IMR-90 (cell line): ENCODE data around the gene IL10. TPM values are rescaled to one million over a fixed set of nuclear protein-coding genes. Genes with fewer than 3 reads are reported as not detected.

Experiments used
- ATAC-seq: fragments of 200-7000 bp; cut with Tn5 transposase; 2 replicates; pipeline ENCODE4 v1.9.1; 2020; ENCODE audit warnings: low read depth, mild to moderate bottlenecking, moderate library complexity
- BruUV-seq: library from RNA; stranded (reverse); fragments of 400-500 nt; replicated peaks from 2 replicates; lab custom pipeline; 2021; lab: Mats Ljungman, UMichigan
- CTCF ChIA-PET: fragments of 300-600 bp; formaldehyde crosslinking; extraction: SDS; loops from one replicate; lab custom pipeline; 2021; ENCODE audit warnings: antibody characterized with exemption; lab: Yijun Ruan, JAX
- POLR2A ChIA-PET: fragments of 300-600 bp; sonication (Branson Sonifier 250); formaldehyde crosslinking; loops from one replicate; lab custom pipeline; 2022; ENCODE audit warnings: antibody characterized with exemption; ENCODE audit not compliant: unreplicated experiment; lab: Charles Lee
- DNase-seq: peaks from one replicate; pipeline ENCODE4 v3.0.0; 2013
- H2AFZ ChIP-seq: replicated peaks from 2 replicates; pipeline ENCODE3; 2013; ENCODE audit warnings: low read length, mild to moderate bottlenecking; ENCODE audit not compliant: poor library complexity
- H2AK5ac ChIP-seq: 2 replicates; pipeline ENCODE4 v1.6.1; 2013; ENCODE audit warnings: low read depth, low read length, inconsistent platforms
- H2AK9ac ChIP-seq: replicated peaks from 2 replicates; pipeline ENCODE3; 2013; ENCODE audit warnings: mild to moderate bottlenecking, low read depth, low read length, moderate library complexity; ENCODE audit not compliant: poor library complexity
- H2BK120ac ChIP-seq: 2 replicates; pipeline ENCODE4 v1.6.1; 2013; ENCODE audit warnings: low read depth, low read length, inconsistent platforms
- H2BK15ac ChIP-seq: 3 replicates; pipeline ENCODE4 v1.6.1; 2013; ENCODE audit warnings: low read depth, low read length, inconsistent platforms
- H2BK20ac ChIP-seq: 2 replicates; pipeline ENCODE4 v1.6.1; 2013; ENCODE audit warnings: low read depth, mild to moderate bottlenecking, inconsistent platforms, low read length, moderate library complexity
- H2BK5ac ChIP-seq: 2 replicates; pipeline ENCODE4 v1.6.1; 2013; ENCODE audit warnings: mild to moderate bottlenecking, low read depth, low read length, inconsistent platforms; ENCODE audit not compliant: poor library complexity, severe bottlenecking
- H3K14ac ChIP-seq: replicated peaks from 2 replicates; pipeline ENCODE4 v1.6.1; 2013; ENCODE audit warnings: low read depth, low read length, inconsistent platforms
- H3K18ac ChIP-seq: 2 replicates; pipeline ENCODE4 v1.6.1; 2013; ENCODE audit warnings: low read depth, low read length, control low read depth
- H3K23ac ChIP-seq: 2 replicates; pipeline ENCODE4 v1.6.1; 2013; ENCODE audit warnings: low read depth, low read length, inconsistent platforms
- H3K27ac ChIP-seq: 2 replicates; pipeline ENCODE4 v1.5.1; 2013; ENCODE audit warnings: mild to moderate bottlenecking, control low read depth, low read length; ENCODE audit not compliant: insufficient read depth
- H3K27me3 ChIP-seq: 2 replicates; pipeline ENCODE4 v1.6.1; 2013; ENCODE audit warnings: low read length; ENCODE audit not compliant: control insufficient read depth, insufficient read depth
- H3K36me3 ChIP-seq: 2 replicates; pipeline ENCODE4 v1.6.1; 2013; ENCODE audit warnings: low read length, mixed read lengths; ENCODE audit not compliant: control insufficient read depth, insufficient read depth
- H3K4ac ChIP-seq: 2 replicates; pipeline ENCODE4 v1.6.1; 2013; ENCODE audit warnings: low read depth, low read length, inconsistent platforms
- H3K4me1 ChIP-seq: 2 replicates; pipeline ENCODE4 v1.6.1; 2013; ENCODE audit warnings: low read length, mixed read lengths; ENCODE audit not compliant: control insufficient read depth, insufficient read depth
- H3K4me2 ChIP-seq: 2 replicates; pipeline ENCODE4 v1.6.1; 2013; ENCODE audit warnings: low read depth, mild to moderate bottlenecking, control low read depth, low read length, moderate library complexity
- H3K4me3 ChIP-seq: 2 replicates; pipeline ENCODE4 v1.5.1; 2013; ENCODE audit warnings: low read depth, mild to moderate bottlenecking, control low read depth, low read length, moderate library complexity; ENCODE audit not compliant: insufficient read depth
- H3K56ac ChIP-seq: 2 replicates; pipeline ENCODE4 v1.6.1; 2013; ENCODE audit warnings: low read length, inconsistent platforms; ENCODE audit not compliant: insufficient read depth; ENCODE audit errors: extremely low read depth
- H3K79me1 ChIP-seq, 2 experiments: 2 replicates each; pipeline ENCODE4 v1.6.1; 2013; ENCODE audit warnings: low read length in 2 of 2, inconsistent platforms in 1 of 2, low read depth in 1 of 2
- H3K9ac ChIP-seq: 2 replicates; pipeline ENCODE4 v1.6.1; 2013; ENCODE audit warnings: low read depth, low read length, control low read depth
- H3K9me1 ChIP-seq: 2 replicates; pipeline ENCODE4 v1.6.1; 2013; ENCODE audit warnings: low read length, inconsistent platforms; ENCODE audit not compliant: insufficient read depth
- H3K9me3 ChIP-seq: 2 replicates; pipeline ENCODE4 v1.6.1; 2013; ENCODE audit warnings: low read length; ENCODE audit not compliant: control insufficient read depth, insufficient read depth
- H4K20me1 ChIP-seq: 2 replicates; pipeline ENCODE4 v1.6.1; 2013; ENCODE audit warnings: low read length, inconsistent platforms; ENCODE audit not compliant: insufficient read depth
- H4K5ac ChIP-seq: 2 replicates; pipeline ENCODE4 v1.6.1; 2013; ENCODE audit warnings: mild to moderate bottlenecking, low read depth, low read length, control low read depth
- H4K8ac ChIP-seq, 2 experiments: 2 replicates each; pipeline ENCODE4 v1.6.1; 2013; ENCODE audit warnings: low read depth in 2 of 2, low read length in 2 of 2, control low read depth in 1 of 2, inconsistent platforms in 1 of 2
- H4K91ac ChIP-seq: 2 replicates; pipeline ENCODE4 v1.6.1; 2013; ENCODE audit warnings: low read depth, low read length, inconsistent platforms; ENCODE audit not compliant: insufficient read depth
- BHLHE40 ChIP-seq: fragments of 150-350 bp; IDR thresholded peaks from 2 replicates; pipeline ENCODE4 v1.6.1; 2016; ENCODE audit warnings: mild to moderate bottlenecking, low read depth, low read length
- CEBPB ChIP-seq: IDR thresholded peaks from 2 replicates; pipeline ENCODE4 v1.6.1; 2012; ENCODE audit warnings: low read depth, low read length, improper control_type of control experiment
- CHD1 ChIP-seq: IDR thresholded peaks from 2 replicates; pipeline ENCODE4 v1.6.1; 2012; ENCODE audit warnings: low read depth, low read length, improper control_type of control experiment
- FOS ChIP-seq: fragments of 150-350 bp; IDR thresholded peaks from 2 replicates; pipeline ENCODE4 v1.6.1; 2016; ENCODE audit warnings: low read depth, low read length
- MAFK ChIP-seq: IDR thresholded peaks from 2 replicates; pipeline ENCODE4 v1.6.1; 2012; ENCODE audit warnings: low read depth, low read length, improper control_type of control experiment
- MAZ ChIP-seq: IDR thresholded peaks from 2 replicates; pipeline ENCODE4 v1.6.1; 2012; ENCODE audit warnings: low read depth, mild to moderate bottlenecking, low read length, improper control_type of control experiment, moderate library complexity, borderline replicate concordance
- NFE2L2 ChIP-seq: fragments of 150-350 bp; IDR thresholded peaks from 2 replicates; pipeline ENCODE4 v1.6.1; 2016; ENCODE audit warnings: low read depth, mild to moderate bottlenecking, low read length
- POLR2A ChIP-seq: IDR thresholded peaks from 2 replicates; pipeline ENCODE4 v1.6.1; 2012; ENCODE audit warnings: mild to moderate bottlenecking, low read depth, low read length
- RAD21 ChIP-seq: IDR thresholded peaks from 2 replicates; pipeline ENCODE4 v1.6.1; 2012; ENCODE audit warnings: low read length, improper control_type of control experiment
- RCOR1 ChIP-seq: IDR thresholded peaks from 2 replicates; pipeline ENCODE4 v1.6.1; 2012; ENCODE audit warnings: mild to moderate bottlenecking, low read length, improper control_type of control experiment; ENCODE audit not compliant: insufficient replicate concordance
- RFX5 ChIP-seq: IDR thresholded peaks from 2 replicates; pipeline ENCODE4 v1.8.0; 2012; ENCODE audit warnings: low read depth, mild to moderate bottlenecking, low read length, moderate library complexity
- USF2 ChIP-seq: fragments of 150-350 bp; IDR thresholded peaks from 2 replicates; pipeline ENCODE4 v1.6.1; 2017; ENCODE audit warnings: mild to moderate bottlenecking, antibody characterized with exemption, low read length, low read depth
- WGBS, 2 experiments: methylation state at CpG; one replicate each; pipeline versions ENCODE4 v1.1.5 to v1.1.7; 2013; ENCODE audit warnings: missing lambda C conversion rate in 2 of 2; ENCODE audit not compliant: insufficient read length in 1 of 2; ENCODE audit errors: extremely low coverage in 2 of 2; 5-methylcytosine and 5-hydroxymethylcytosine counted together
- dilution Hi-C: fragments of 300-500 bp; cut with HindIII; formaldehyde crosslinking; loops from one replicate; pipeline ENCODE4 v1.14.3; 2018; ENCODE audit warnings: low sequenced_read_pairs; ENCODE audit not compliant: unreplicated experiment
- in situ Hi-C: fragments of 300-500 bp; cut with MboI; formaldehyde crosslinking; loops from 3 replicates; pipeline ENCODE4 v1.14.3; 2019; ENCODE audit warnings: low sequenced_read_pairs, inconsistent platforms, mixed read lengths
- intact Hi-C: fragments of 100-400 bp; cut with micrococcal nuclease; formaldehyde crosslinking; loops from 2 replicates; pipeline ENCODE4 v1.10.0; 2022
- polyA plus RNA-seq, 3 experiments: library from polyadenylated mRNA; depleted of rRNA; stranded (reverse); fragments of >200 nt; gene quantifications; 2 replicates each; pipeline ENCODE4 v1.2.3, GENCODE V29; 2012; ENCODE audit warnings: low replicate concordance in 1 of 3
- total RNA-seq: library from RNA; depleted of rRNA; stranded (reverse); fragments of >200 nt; gene quantifications from 2 replicates; pipeline ENCODE4 v1.2.3, GENCODE V29; 2012
- TF ChIP-seq, protein P1 (sequence below): conservative IDR thresholded peaks from 2 replicates; pipeline ENCODE4 v1.5.1; 2012; ENCODE audit warnings: mild to moderate bottlenecking, low read depth, low read length, improper control_type of control experiment
- TF ChIP-seq, protein P2 (sequence below): fragments of 150-350 bp; IDR thresholded peaks from 2 replicates; pipeline ENCODE4 v1.6.1; 2016; ENCODE audit warnings: low read depth, mild to moderate bottlenecking, low read length, moderate library complexity, borderline replicate concordance

The IL10 gene
- total and polyA plus RNA-seq, 2 of the 4 experiments (the other 2 are of a cell fraction) = not detected

DNA sequence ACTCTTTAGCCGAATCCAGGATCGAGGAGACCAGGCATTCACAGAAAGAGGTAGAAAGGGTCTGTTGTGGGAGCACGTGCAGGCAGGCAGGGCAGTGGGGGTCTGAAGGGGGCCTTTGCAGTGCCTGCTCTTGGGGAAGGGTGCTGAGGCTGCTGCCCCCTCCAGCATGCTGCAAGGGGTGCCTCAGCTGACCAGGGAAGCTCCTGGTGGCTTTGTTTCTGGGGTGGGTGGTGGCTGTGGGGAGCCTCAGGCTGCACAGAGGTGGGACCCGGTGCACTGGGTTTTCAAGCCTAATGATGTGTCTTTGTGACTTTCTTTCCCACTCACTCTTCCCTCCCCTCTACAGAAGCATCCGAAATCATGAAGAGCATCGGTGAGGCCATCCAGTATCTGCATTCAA, 43.2 kb downstream of the IL10 start:
- Histone ChIP-seq H3K18ac (no peak overlapping the region), H3K23ac (no peak overlapping the region), H2AFZ (no peak overlapping the region), H3K56ac (no peak overlapping the region), H4K91ac (no peak overlapping the region), H3K4me2 (no peak overlapping the region), H2BK15ac (no peak overlapping the region), H4K20me1 (peaks cover 62% of the 10 kb centered on the region), H3K9ac (no peak overlapping the region), H3K4me3 (no peak overlapping the region), H2AK9ac (no peak overlapping the region), H2AK5ac (no peak overlapping the region), H4K5ac (no peak overlapping the region), H2BK20ac (no peak overlapping the region), H3K36me3 (peaks cover 51% of the 10 kb centered on the region), H3K27me3 (no peaks in the 10 kb centered on the region), H3K4ac (no peak overlapping the region), H4K8ac (no peak overlapping the region), H3K27ac (no peak overlapping the region), H3K9me1 (peaks cover 25% of the 10 kb centered on the region), H3K4me1 (peaks cover 6% of the 10 kb centered on the region), H2BK5ac (no peak overlapping the region), H3K14ac (no peak overlapping the region), H3K79me1 (peaks cover 39 to 80% of the 10 kb centered on the region in 2 experiments), H3K9me3 (no peaks in the 10 kb centered on the region), H2BK120ac (no peak overlapping the region)
- DNase-seq (no peak), ATAC-seq (no peak)
- dilution Hi-C loops = no loop called here
- TF ChIP-seq, protein P1, sequence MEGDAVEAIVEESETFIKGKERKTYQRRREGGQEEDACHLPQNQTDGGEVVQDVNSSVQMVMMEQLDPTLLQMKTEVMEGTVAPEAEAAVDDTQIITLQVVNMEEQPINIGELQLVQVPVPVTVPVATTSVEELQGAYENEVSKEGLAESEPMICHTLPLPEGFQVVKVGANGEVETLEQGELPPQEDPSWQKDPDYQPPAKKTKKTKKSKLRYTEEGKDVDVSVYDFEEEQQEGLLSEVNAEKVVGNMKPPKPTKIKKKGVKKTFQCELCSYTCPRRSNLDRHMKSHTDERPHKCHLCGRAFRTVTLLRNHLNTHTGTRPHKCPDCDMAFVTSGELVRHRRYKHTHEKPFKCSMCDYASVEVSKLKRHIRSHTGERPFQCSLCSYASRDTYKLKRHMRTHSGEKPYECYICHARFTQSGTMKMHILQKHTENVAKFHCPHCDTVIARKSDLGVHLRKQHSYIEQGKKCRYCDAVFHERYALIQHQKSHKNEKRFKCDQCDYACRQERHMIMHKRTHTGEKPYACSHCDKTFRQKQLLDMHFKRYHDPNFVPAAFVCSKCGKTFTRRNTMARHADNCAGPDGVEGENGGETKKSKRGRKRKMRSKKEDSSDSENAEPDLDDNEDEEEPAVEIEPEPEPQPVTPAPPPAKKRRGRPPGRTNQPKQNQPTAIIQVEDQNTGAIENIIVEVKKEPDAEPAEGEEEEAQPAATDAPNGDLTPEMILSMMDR = no peak
- TF ChIP-seq FOS (no peak), MAZ (no peak), USF2 (no peak), RCOR1 (no peak), RFX5 (no peak), RAD21 (no peak), MAFK (no peak), CHD1 (no peak), CEBPB (no peak), BHLHE40 (no peak), NFE2L2 (no peak), POLR2A (no peak)
- TF ChIP-seq, protein P2, sequence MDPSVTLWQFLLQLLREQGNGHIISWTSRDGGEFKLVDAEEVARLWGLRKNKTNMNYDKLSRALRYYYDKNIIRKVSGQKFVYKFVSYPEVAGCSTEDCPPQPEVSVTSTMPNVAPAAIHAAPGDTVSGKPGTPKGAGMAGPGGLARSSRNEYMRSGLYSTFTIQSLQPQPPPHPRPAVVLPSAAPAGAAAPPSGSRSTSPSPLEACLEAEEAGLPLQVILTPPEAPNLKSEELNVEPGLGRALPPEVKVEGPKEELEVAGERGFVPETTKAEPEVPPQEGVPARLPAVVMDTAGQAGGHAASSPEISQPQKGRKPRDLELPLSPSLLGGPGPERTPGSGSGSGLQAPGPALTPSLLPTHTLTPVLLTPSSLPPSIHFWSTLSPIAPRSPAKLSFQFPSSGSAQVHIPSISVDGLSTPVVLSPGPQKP = no peak
- ChIA-PET POLR2A (no interaction called here), CTCF (no interaction called here)
- intact Hi-C loops = loop anchor here (5.0 kb wide), 1 partner anchor 97 kb away; no protein-coding TSS in a partner anchor
- 87% methylated on average over 3 of the region's 6 CpGs; no CpG with 5 or more reads in 1 of the 2 experiments for WGBS, 2 experiments
- in situ Hi-C loops = no loop called here
- no TSS peak for BruUV-seq
